NOMO-1 treated with DMSO at 0.1 percent for 48 hours (cell line): ENCODE results near the gene PARP9.

Experiments used
- DNase-seq: peaks from one replicate; lab custom pipeline; 2025; ENCODE audit not compliant: unreplicated experiment; lab: John Stamatoyannopoulos, UW

Gene PARP9

DNA sequence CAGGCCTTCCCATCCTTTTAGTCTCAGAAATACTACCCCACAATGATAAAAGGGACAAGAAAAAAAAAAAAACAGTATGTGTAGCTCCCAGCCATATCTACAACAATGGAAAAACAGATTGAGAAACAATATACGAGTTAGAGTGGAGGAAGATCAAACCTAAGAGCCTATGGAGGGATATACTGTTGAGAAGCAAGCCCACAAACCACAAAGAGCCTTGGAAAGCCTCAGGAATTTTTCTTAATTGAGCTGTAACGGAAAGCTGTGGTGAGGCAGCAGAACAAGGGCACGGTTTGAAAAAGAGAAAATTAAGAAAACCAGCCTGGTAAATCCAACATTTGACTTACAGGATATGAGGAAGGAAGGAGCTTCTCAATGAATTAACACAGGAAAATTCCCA, 70.8 kb downstream of the PARP9 start:
- DNase-seq = no peak

GRCh38 chr3:122488262-122488973, 75.7 kb downstream of the PARP9 start:
- no peak for DNase-seq

- no peak for DNase-seq
These were observed 79.1 kb downstream of the PARP9 start for GRCh38 chr3:122484985-122485384.

DNA sequence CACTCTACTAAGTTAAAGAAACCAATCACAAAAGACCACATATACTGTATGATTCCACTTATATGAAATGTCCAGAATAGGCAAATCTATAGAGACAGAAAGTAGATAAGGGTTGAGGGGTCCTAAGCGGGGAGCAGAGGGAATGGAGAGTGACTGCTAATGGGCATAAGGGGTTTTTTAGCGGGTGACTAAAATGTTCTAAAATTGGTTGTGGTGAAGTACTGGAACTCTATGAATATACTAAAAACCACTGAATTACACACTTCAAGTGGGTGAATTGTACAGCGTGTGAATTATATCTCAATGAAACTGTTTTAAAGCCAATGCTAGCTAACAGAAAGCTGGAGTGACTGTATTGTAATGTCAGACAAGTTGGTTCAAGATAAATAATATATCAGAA, 82.7 kb downstream of the PARP9 start:
- no peak for DNase-seq
